Epithelial cell of proximal tubule (primary cell): ENCODE data around the gene FAM120B. TPM values are rescaled to one million over a fixed set of nuclear protein-coding genes. Genes with fewer than 3 reads are reported as not detected.

Experiments
- DNase-seq: peaks from one replicate; pipeline ENCODE4 v3.0.0-alpha.2; 2011; ENCODE audit warnings: low read depth
- H3K4me3 ChIP-seq: 2 replicates; pipeline ENCODE4 v1.5.1; 2011; ENCODE audit warnings: low read depth, mild to moderate bottlenecking, low read length
- CTCF ChIP-seq: conservative IDR thresholded peaks from 2 replicates; pipeline ENCODE4 v1.5.1; 2012; ENCODE audit warnings: low read depth, mild to moderate bottlenecking, low read length
- total RNA-seq: library from RNA; depleted of rRNA; stranded (reverse); fragments of >200 nt; gene quantifications from 2 replicates; pipeline ENCODE4 v1.2.3, GENCODE V29; 2015

Gene FAM120B
- total RNA-seq, 1 donor from 2014 or later = 5.0 TPM

DNA sequence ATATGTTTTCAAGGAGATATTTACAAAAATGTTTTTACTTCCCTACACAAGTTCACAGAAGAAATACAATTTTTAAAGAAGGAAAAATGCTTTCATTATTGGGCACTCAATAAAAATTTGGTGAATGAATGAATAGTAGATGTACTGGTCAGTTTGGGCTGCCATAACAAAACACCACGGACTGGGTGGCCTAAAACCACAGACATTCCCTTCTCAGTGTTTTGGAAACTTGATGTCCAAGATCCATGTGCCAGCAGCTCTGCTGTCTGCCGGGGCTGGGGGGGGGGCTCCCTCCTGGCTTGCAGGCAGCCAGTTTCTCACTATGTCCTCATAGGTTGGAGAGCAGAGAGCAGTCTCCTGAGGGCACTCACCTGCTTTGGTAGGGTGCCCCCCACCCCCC lies 62.0 kb downstream of the FAM120B start:
- no peak for TF ChIP-seq CTCF
- no peak overlapping the region for H3K4me3 ChIP-seq
- DNase-seq = no peak

DNA sequence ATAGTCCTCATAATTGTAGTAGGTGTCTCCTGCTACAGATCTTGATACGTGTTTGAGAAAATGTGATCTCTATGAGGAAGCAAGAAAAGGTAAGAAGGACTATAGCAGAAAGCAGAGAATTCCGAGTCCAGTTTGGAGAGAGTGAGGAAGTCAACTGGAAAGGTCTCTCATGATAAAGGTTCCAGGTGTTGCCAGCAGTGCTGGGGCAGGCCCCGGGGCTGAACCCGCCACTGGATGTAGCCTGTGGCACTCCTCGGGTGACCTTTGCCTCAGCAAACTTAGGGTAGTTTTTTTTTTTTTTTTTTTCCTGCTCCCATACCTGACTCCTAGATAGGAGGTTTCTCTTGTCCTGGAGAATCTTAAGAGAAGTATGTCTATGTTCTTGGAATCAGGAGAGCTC lies 62.8 kb downstream of the FAM120B start:
- H3K4me3 ChIP-seq = no peak overlapping the region
- no peak for DNase-seq
- TF ChIP-seq CTCF = no peak

- TF ChIP-seq CTCF = no peak
- H3K4me3 ChIP-seq = no peak overlapping the region
- DNase-seq = no peak
Observed at GRCh38 chr6:170370416-170370815, 63.9 kb downstream of the FAM120B start.

- H3K4me3 ChIP-seq = no peak overlapping the region
- no peak for TF ChIP-seq CTCF
- DNase-seq = no peak
Observed at GRCh38 chr6:170371080-170371479, 64.5 kb downstream of the FAM120B start.

- no peak overlapping the region for H3K4me3 ChIP-seq
- TF ChIP-seq CTCF = no peak
- no peak for DNase-seq
Observed at GRCh38 chr6:170371588-170371987, 65.0 kb downstream of the FAM120B start.

- H3K4me3 ChIP-seq = no peak overlapping the region
- no peak for DNase-seq
- TF ChIP-seq CTCF = no peak
Observed at GRCh38 chr6:170372380-170373325, 66.1 kb downstream of the FAM120B start.
